ENCODE results near the gene PIAS2. TPM values are rescaled to one million over a fixed set of nuclear protein-coding genes. Genes with fewer than 3 reads are reported as not detected.
A peak's percentile ranks its signal among the peaks of the same experiment; 100 is the strongest.

Gene PIAS2, protein sequence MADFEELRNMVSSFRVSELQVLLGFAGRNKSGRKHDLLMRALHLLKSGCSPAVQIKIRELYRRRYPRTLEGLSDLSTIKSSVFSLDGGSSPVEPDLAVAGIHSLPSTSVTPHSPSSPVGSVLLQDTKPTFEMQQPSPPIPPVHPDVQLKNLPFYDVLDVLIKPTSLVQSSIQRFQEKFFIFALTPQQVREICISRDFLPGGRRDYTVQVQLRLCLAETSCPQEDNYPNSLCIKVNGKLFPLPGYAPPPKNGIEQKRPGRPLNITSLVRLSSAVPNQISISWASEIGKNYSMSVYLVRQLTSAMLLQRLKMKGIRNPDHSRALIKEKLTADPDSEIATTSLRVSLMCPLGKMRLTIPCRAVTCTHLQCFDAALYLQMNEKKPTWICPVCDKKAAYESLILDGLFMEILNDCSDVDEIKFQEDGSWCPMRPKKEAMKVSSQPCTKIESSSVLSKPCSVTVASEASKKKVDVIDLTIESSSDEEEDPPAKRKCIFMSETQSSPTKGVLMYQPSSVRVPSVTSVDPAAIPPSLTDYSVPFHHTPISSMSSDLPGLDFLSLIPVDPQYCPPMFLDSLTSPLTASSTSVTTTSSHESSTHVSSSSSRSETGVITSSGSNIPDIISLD
- total RNA-seq (2011; cell fraction: chromatin; rRNA removed; ENCODE audit: low replicate concordance), result 36.2 and 82.6 TPM in 2 replicates
- 16.4 and 20.0 TPM in 2 replicates for total RNA-seq (2011; cell fraction: nucleolus; rRNA removed)
- total RNA-seq (2011; cell fraction: nucleoplasm; rRNA removed), result 45.8 and 72.1 TPM in 2 replicates
- total RNA-seq (2014; rRNA removed) (12.0 and 12.5 TPM in 2 replicates), total RNA-seq (2014; rRNA removed; fragmentation: Illumina TruSeq; extraction: Trizol) (19.3 and 22.7 TPM in 2 replicates), total RNA-seq (2015; rRNA removed; fragmentation: Illumina TruSeq; extraction: Trizol) (19.0 and 19.1 TPM in 2 replicates), total RNA-seq (2021) (21.3 and 23.9 TPM in 2 replicates), polyA plus RNA-seq (2011; rRNA removed) (9.4 and 11.7 TPM in 2 replicates), polyA plus RNA-seq (2014; fragmentation: Illumina TruSeq; extraction: Trizol) (15.9 and 19.0 TPM in 2 replicates), polyA plus RNA-seq (2014; fragmentation: Nextera tagmentation; extraction: Ambion mirVana) (1 to 10 TPM; 2.9 to 3.0 TPM), polyA plus RNA-seq (2014; rRNA removed) (7.6 and 9.1 TPM in 2 replicates), polyA minus RNA-seq (2011; rRNA and poly(A)+ RNA removed) (16.1 and 16.3 TPM in 2 replicates), Bru-seq, nascent RNA (percentile 74 among the genes with signal in this experiment), BruChase-seq, experiment 1, labeled RNA remaining after a 2-hour chase (percentile 79 among the genes with signal in this experiment), BruChase-seq, experiment 2, labeled RNA remaining after a 6-hour chase (percentile 81 among the genes with signal in this experiment)
- 4.3 and 6.1 TPM in 2 replicates for polyA plus RNA-seq (2011; cell fraction: cytosol; rRNA removed)
- polyA plus RNA-seq (2011; cell fraction: nucleus; rRNA removed), result 32.0 and 34.2 TPM in 2 replicates
- 7.6 and 10.3 TPM in 2 replicates for polyA plus RNA-seq (2012)
- polyA minus RNA-seq (2011; cell fraction: cytosol; rRNA and poly(A)+ RNA removed), result 5.3 and 7.3 TPM in 2 replicates
- polyA minus RNA-seq (2011; cell fraction: nucleus; rRNA and poly(A)+ RNA removed), result 23.2 and 48.8 TPM in 2 replicates
- long read RNA-seq, experiment 1, full-length matches to known transcripts, result 40 of 73 reads
- long read RNA-seq, experiment 1, partial matches to known transcripts, result 5 of 73 reads
- long read RNA-seq, experiment 1, other reads (novel, unspliced or antisense), result 28 of 73 reads
- long read RNA-seq, experiment 2, full-length matches to known transcripts, result 3 of 15 reads
- long read RNA-seq, experiment 2, partial matches to known transcripts, result 2 of 15 reads
- long read RNA-seq, experiment 2, other reads (novel, unspliced or antisense), result 10 of 15 reads
- long read RNA-seq, experiment 3, full-length matches to known transcripts, result 6 of 14 reads
- long read RNA-seq, experiment 3, partial matches to known transcripts, result 4 of 14 reads
- long read RNA-seq, experiment 3, other reads (novel, unspliced or antisense), result 4 of 14 reads

DNA sequence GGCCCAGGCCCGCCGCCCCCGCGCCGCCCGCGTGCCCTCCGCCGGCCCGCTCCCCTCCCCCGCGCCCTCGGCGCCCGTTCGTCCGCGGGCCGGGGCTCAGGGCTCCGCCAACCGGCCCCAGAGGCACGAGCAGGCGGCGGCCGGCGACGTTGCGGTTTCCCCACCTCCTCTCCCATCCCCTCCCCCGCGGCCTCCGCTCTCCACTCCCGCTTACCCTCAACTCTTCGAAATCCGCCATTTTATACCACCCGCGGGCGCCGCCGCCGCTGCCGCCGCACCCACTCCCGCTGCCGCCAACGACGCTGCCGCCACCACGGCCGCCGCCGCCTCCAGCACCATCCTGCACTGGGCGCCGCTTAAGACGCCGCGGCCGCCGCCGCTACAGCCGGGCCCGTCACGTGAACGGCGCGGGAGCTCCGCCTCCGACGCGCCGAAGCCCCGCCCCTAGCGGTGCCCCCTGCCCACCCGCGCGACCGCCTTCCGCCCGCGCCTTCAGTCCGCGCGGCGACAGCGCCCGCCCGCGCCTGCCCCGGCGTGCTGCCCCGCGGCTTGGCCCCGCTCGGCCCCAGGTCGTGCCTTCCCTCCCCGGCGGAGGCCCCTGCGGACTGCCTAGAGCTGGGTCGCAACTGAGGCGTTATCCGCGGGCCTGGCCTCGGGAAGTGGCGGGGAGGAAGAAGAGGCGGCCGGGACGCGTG lies at the start of gene PIAS2, which contains the start of gene KATNAL2:
Gene PIAS2, minus strand, starts transcription at position 400 of the 695 bp plus-strand sequence. Its CDS starts 162 bp downstream, at position 238.
Gene KATNAL2, plus strand, starts transcription at position 495 of the 695 bp plus-strand sequence. CDS start 29,271 bp downstream, outside the sequence.
- Histone ChIP-seq H3K9me1 (ENCODE audit: control insufficient read depth, insufficient read depth, low read length) (no peaks in the 10 kb centered on the region), H3K9me3 (replicated peaks; ENCODE audit: control insufficient read depth, insufficient read depth, low read depth, low read length) (no peaks in the 10 kb centered on the region), H3K36me3 (ENCODE audit: control insufficient read depth, insufficient read depth, low read length) (no peaks in the 10 kb centered on the region), H3K79me2 (ENCODE audit: control insufficient read depth, insufficient read depth, low read length) (peaks cover 47% of the 10 kb centered on the region), H3K4me3 (peak within 1 kb of the TSS; percentile 75), H3K4me2 (ENCODE audit: insufficient read depth, low read length) (peak within 1 kb of the TSS; percentile 93), H4K20me1 (replicated peaks; ENCODE audit: control insufficient read depth, insufficient read depth, low read length) (0 out of 2 replicates have a peak, but pooled peaks cover 4% of the 10 kb centered on the region), H3K27me3 (ENCODE audit: control insufficient read depth in 2 of 2, insufficient read depth in 2 of 2, low read length in 2 of 2) (no peaks in the 10 kb centered on the region), H3K9ac (ENCODE audit: insufficient read depth in 1 of 2, low read depth in 2 of 2, low read length in 2 of 2) (peak within 1 kb of the TSS; percentile 87 to 93), H3K4me1 (replicated peaks in 1 of 2; ENCODE audit: control insufficient read depth in 2 of 2, insufficient read depth in 2 of 2, low read length in 2 of 2) (peaks cover 10 to 12% of the 10 kb centered on the region in 2 experiments; a peak in 4 of 5 replicates), H3K27ac (ENCODE audit: extremely low read depth, low read depth, low read length) (peak within 1 kb of the TSS; percentile 94), H2AFZ (ENCODE audit: low read depth, low read length) (peak within 1 kb of the TSS; percentile 90)
- in situ Hi-C loops (cut with MboI) (no loop called here), intact Hi-C loops (cut with micrococcal nuclease) (no loop called here)
- POLR2A ChIA-PET, result interaction anchor here (1.0 kb wide), 2 partner anchors 11 to 24 kb away, joined by 3 to 4 read pairs; no protein-coding TSS in a partner anchor
- CTCF ChIA-PET (ENCODE audit: low intra/inter-chr PET ratio), result no interaction called here
- 0% methylated on average over 13 of the region's 107 CpGs for WGBS (ENCODE audit: insufficient coverage, low coverage, missing lambda C conversion rate)
- BruUV-seq (replicated peaks), result no TSS peak
- ATAC-seq (peak; percentile 90), FAIRE-seq (no peak), DNase-seq (ENCODE audit: extremely low read depth in 1 of 4, low spot score in 3 of 4) (peak; percentile 77 to 85 (median 82))
- no peak; the same call in 1 of the 2 replicates for TF ChIP-seq ZBTB1 (CRISPR knock-in tag; IDR thresholded peaks at IDR 0.05; ENCODE audit: borderline replicate concordance, low read depth)
- no peak for TF ChIP-seq E2F1 (CRISPR knock-in tag; IDR thresholded peaks at IDR 0.05)
- TF ChIP-seq ZNF408 (CRISPR knock-in tag; IDR thresholded peaks at IDR 0.05; ENCODE audit: low read depth), result no peak
- no peak for TF ChIP-seq KDM4B (IDR thresholded peaks at IDR 0.05; ENCODE audit: borderline replicate concordance in 2 of 2, low read depth in 1 of 2)
- TF ChIP-seq GATAD2A (IDR thresholded peaks at IDR 0.05), result no peak
- TF ChIP-seq CREM (IDR thresholded peaks at IDR 0.05; ENCODE audit: low read depth), result peak; percentile 36; the same call in 1 of the 2 replicates
